A549 (cell line): Measurements from ENCODE around the gene DPP7. TPM values are rescaled to one million over a fixed set of nuclear protein-coding genes. Genes with fewer than 3 reads are reported as not detected.

Source experiments
- ATAC-seq, 2 experiments: fragments of 200-7000 bp in 1 of 2; fragments of >200 bp in 1 of 2; cut with Nextera tagmentation in 1 of 2; cut with Tn5 transposase in 1 of 2; 3 replicates each; pipeline versions ENCODE4 v1.8.0 to v1.9.1; 2018 to 2020; ENCODE audit warnings: mild to moderate bottlenecking in 1 of 2, moderate library complexity in 1 of 2
- CTCF ChIA-PET: fragments of 300-600 bp; sonication (Branson Sonifier 250); formaldehyde crosslinking; extraction: SDS; loops from one replicate; lab custom pipeline; 2021; ENCODE audit warnings: antibody characterized with exemption, inconsistent platforms; lab: Yijun Ruan, JAX
- POLR2A ChIA-PET: fragments of 350-600 bp; formaldehyde crosslinking; extraction: SDS; loops from one replicate; lab custom pipeline; 2021; ENCODE audit warnings: antibody characterized with exemption, inconsistent platforms; lab: Yijun Ruan, JAX
- DNase-seq, 2 experiments: peaks; one replicate each; pipeline versions ENCODE4 v3.0.0 to v3.0.0-alpha.2; 2011 to 2016; ENCODE audit warnings: low read depth in 1 of 2, low spot score in 1 of 2
- FAIRE-seq: peaks from 2 replicates; lab custom pipeline; 2011; peaks lifted over from hg19 to GRCh38; lab: Jason Lieb, UNC
- H3K27ac ChIP-seq, 2 experiments: fragments of >200 bp; sonication (Bioruptor Twin); formaldehyde crosslinking; 3 replicates each; pipeline ENCODE4 v1.5.1; 2016 to 2017
- H3K4me1 ChIP-seq: fragments of >200 bp; sonication (Bioruptor Twin); formaldehyde crosslinking; 3 replicates; pipeline ENCODE4 v1.6.1; 2016
- H3K4me2 ChIP-seq: fragments of >200 bp; sonication (Bioruptor Twin); formaldehyde crosslinking; 3 replicates; pipeline ENCODE4 v1.6.1; 2016
- H3K4me3 ChIP-seq: fragments of >200 bp; sonication (Bioruptor Twin); formaldehyde crosslinking; 3 replicates; pipeline ENCODE4 v1.5.1; 2016
- H3K9me3 ChIP-seq: fragments of >200 bp; sonication (Bioruptor Twin); formaldehyde crosslinking; 3 replicates; pipeline ENCODE4 v1.6.1; 2016
- BHLHE40 ChIP-seq: IDR thresholded peaks from 2 replicates; pipeline ENCODE4 v1.6.1; 2012; ENCODE audit warnings: low read depth, low read length, inconsistent platforms
- CBX2 ChIP-seq: fragments of 200-600 bp; sonication (generic); IDR thresholded peaks from 2 replicates; pipeline ENCODE4 v1.6.1; 2016; ENCODE audit warnings: low read depth, mild to moderate bottlenecking, borderline replicate concordance
- CHD2 ChIP-seq: fragments of 150-350 bp; IDR thresholded peaks from 2 replicates; pipeline ENCODE4 v1.6.1; 2014; ENCODE audit warnings: low read length; ENCODE audit not compliant: partially characterized antibody
- CTCF ChIP-seq: fragments of >200 bp; sonication (Bioruptor Twin); formaldehyde crosslinking; IDR thresholded peaks from 3 replicates; pipeline ENCODE4 v1.5.1; 2016
- EHF ChIP-seq: fragments of 250-450 bp; sonication (Bioruptor Pico); IDR thresholded peaks from 2 replicates; pipeline ENCODE4 v1.5.0; 2020; ENCODE audit warnings: mild to moderate bottlenecking
- ELK1 ChIP-seq: fragments of 150-350 bp; IDR thresholded peaks from 2 replicates; pipeline ENCODE4 v1.6.1; 2014; ENCODE audit warnings: low read depth, mild to moderate bottlenecking, low read length
- EP300 ChIP-seq, 2 experiments: fragments of >200 bp; sonication (Bioruptor Twin); formaldehyde crosslinking; IDR thresholded peaks; 2 replicates in 1 of 2; 3 replicates in 1 of 2; pipeline ENCODE4 v1.6.1; 2016 to 2017
- FOXS1 ChIP-seq: fragments of 250-450 bp; sonication (Bioruptor Pico); IDR thresholded peaks from 2 replicates; pipeline ENCODE4 v1.5.0; 2020; ENCODE audit warnings: mild to moderate bottlenecking, moderate library complexity
- HOXA7 ChIP-seq: fragments of 250-450 bp; sonication (Bioruptor Pico); IDR thresholded peaks from 2 replicates; pipeline ENCODE4 v1.5.0; 2020; ENCODE audit warnings: mild to moderate bottlenecking, moderate library complexity
- HOXB5 ChIP-seq: fragments of 250-450 bp; sonication (Bioruptor Pico); IDR thresholded peaks from 2 replicates; pipeline ENCODE4 v1.5.0; 2020; ENCODE audit warnings: mild to moderate bottlenecking, moderate library complexity
- JUN ChIP-seq, 2 experiments: fragments of >200 bp; sonication (Bioruptor Twin); formaldehyde crosslinking; IDR thresholded peaks; 2 replicates in 1 of 2; 3 replicates in 1 of 2; pipeline ENCODE4 v1.6.1; 2016 to 2017
- JUNB ChIP-seq: fragments of >200 bp; sonication (Bioruptor Twin); formaldehyde crosslinking; IDR thresholded peaks from 2 replicates; pipeline ENCODE4 v1.6.1; 2016
- KDM5A ChIP-seq: fragments of 200-600 bp; sonication (generic); IDR thresholded peaks from 2 replicates; pipeline ENCODE4 v1.6.1; 2016; ENCODE audit warnings: antibody characterized with exemption, mild to moderate bottlenecking
- NPAS2 ChIP-seq: fragments of 250-450 bp; sonication (Bioruptor Pico); IDR thresholded peaks from 2 replicates; pipeline ENCODE4 v1.8.0; 2022; ENCODE audit warnings: mild to moderate bottlenecking, moderate library complexity, borderline replicate concordance
- NR3C1 ChIP-seq: fragments of >200 bp; sonication (Bioruptor Twin); formaldehyde crosslinking; IDR thresholded peaks from 3 replicates; pipeline ENCODE4 v1.6.1; 2017
- POLR2A ChIP-seq: IDR thresholded peaks from 2 replicates; pipeline ENCODE4 v1.6.1; 2012; ENCODE audit warnings: mild to moderate bottlenecking, low read length
- POLR2AphosphoS2 ChIP-seq: conservative IDR thresholded peaks from 2 replicates; pipeline ENCODE4 v1.6.1; 2012; ENCODE audit warnings: low read length, improper control_type of control experiment, inconsistent platforms
- REST ChIP-seq: fragments of 200-600 bp; sonication (generic); IDR thresholded peaks from 2 replicates; pipeline ENCODE4 v1.6.1; 2016; ENCODE audit warnings: antibody characterized with exemption, mild to moderate bottlenecking, moderate library complexity
- SMC3 ChIP-seq: fragments of >200 bp; sonication (Bioruptor Twin); formaldehyde crosslinking; IDR thresholded peaks from 3 replicates; pipeline ENCODE4 v1.6.1; 2018; ENCODE audit warnings: inconsistent platforms
- TFCP2L1 ChIP-seq: fragments of 250-450 bp; sonication (Bioruptor Pico); IDR thresholded peaks from 2 replicates; pipeline ENCODE4 v1.5.0; 2021; ENCODE audit warnings: mild to moderate bottlenecking
- USF2 ChIP-seq: fragments of 450-650 bp; IDR thresholded peaks from 2 replicates; pipeline ENCODE4 v1.6.1; 2014; ENCODE audit warnings: antibody characterized with exemption
- ZC3H11A ChIP-seq: fragments of 450-650 bp; IDR thresholded peaks from 2 replicates; pipeline ENCODE4 v1.6.1; 2014; ENCODE audit warnings: antibody characterized with exemption, mild to moderate bottlenecking
- ZSCAN20 ChIP-seq: fragments of 250-450 bp; sonication (Bioruptor Pico); IDR thresholded peaks from 2 replicates; pipeline ENCODE4 v1.8.0; 2022; ENCODE audit warnings: mild to moderate bottlenecking, moderate library complexity
- WGBS: methylation state at CpG from one replicate; pipeline ENCODE4 v1.1.6; 2017; ENCODE audit errors: missing lambda C conversion rate; 5-methylcytosine and 5-hydroxymethylcytosine counted together
- polyA plus RNA-seq, 4 experiments: library from polyadenylated mRNA; depleted of rRNA in 3 of 4; stranded (reverse); fragments of >200 nt; fragmentation: RNase III in 1 of 4; extraction: RNeasy Plus Mini Kit Qiagen cat#74134 plus additional on column Dnase treatment in 1 of 4; gene quantifications; 2 replicates in 3 of 4; 3 replicates in 1 of 4; pipeline ENCODE4 v1.2.3, GENCODE V29; 2011 to 2017

DPP7 gene
- polyA plus RNA-seq, 2 of the 4 experiments (the other 2 are of a cell fraction): 27.6 to 71.8 TPM

- POLR2A ChIA-PET: no interaction called here
- no peak for TF ChIP-seq HOXA7 (CRISPR knock-in tag)
- TF ChIP-seq FOXS1: no peak
- TF ChIP-seq POLR2AphosphoS2: no peak
- TF ChIP-seq POLR2A: no peak
- no peak for TF ChIP-seq NPAS2 (CRISPR knock-in tag)
- no peak for TF ChIP-seq SMC3
- no peak for TF ChIP-seq USF2
- TF ChIP-seq NR3C1: no peak
- TF ChIP-seq JUNB: no peak
- TF ChIP-seq CTCF: no peak
- no peak for TF ChIP-seq JUN (IDR thresholded peaks at IDR 0.05)
- no peak for TF ChIP-seq ZC3H11A
- no peak for TF ChIP-seq KDM5A
- TF ChIP-seq EHF (CRISPR knock-in tag): no peak
- no peak for TF ChIP-seq CBX2
Observed at GRCh38 chr9:137147793-137148160, 33.2 kb upstream of the DPP7 start.

GRCh38 chr9:137147091-137147792 is 32.7 kb upstream of the DPP7 start:
- WGBS: 84% methylated on average over 20 of the region's 26 CpGs

More at GRCh38 chr9:137147793-137148160, 33.2 kb upstream of the DPP7 start:
- peaks cover 24% of the 10 kb centered on the region; the same call in 1 of the 3 replicates for H3K4me1 ChIP-seq
- FAIRE-seq (no peak), DNase-seq (no peak), ATAC-seq (no peak)
- H3K27ac ChIP-seq: no peak overlapping the region
- CTCF ChIA-PET: no interaction called here
- no peak overlapping the region for H3K4me2 ChIP-seq
- H3K4me3 ChIP-seq: no peak overlapping the region
- H3K9me3 ChIP-seq: no peaks in the 10 kb centered on the region
- 61% methylated on average over 21 of the region's 24 CpGs for WGBS

GRCh38 chr9:137146527-137146918 is 32.0 kb upstream of the DPP7 start:
- H3K4me2 ChIP-seq: no peak overlapping the region
- peaks cover 17% of the 10 kb centered on the region; the same call in 1 of the 3 replicates for H3K4me1 ChIP-seq
- CTCF ChIA-PET: interaction anchor here (0.7 to 1.4 kb wide), 3 partner anchors 16 to 82 kb away, joined by 3 to 5 read pairs (median 3); no protein-coding TSS in a partner anchor
- H3K9me3 ChIP-seq: no peaks in the 10 kb centered on the region
- no peak overlapping the region for H3K27ac ChIP-seq
- 21% methylated on average over 4 of the region's 9 CpGs for WGBS
- FAIRE-seq (no peak), DNase-seq (no peak)
- POLR2A ChIA-PET: interaction anchor here (1.5 kb wide), 1 partner anchor 17 kb away, joined by 4 read pairs; no protein-coding TSS in a partner anchor
- TF ChIP-seq REST (peak; percentile 57), KDM5A (no peak)
- TF ChIP-seq, all 56 proteins: peak for 1
- no peak overlapping the region for H3K4me3 ChIP-seq
- peak; percentile 38 to 52; a peak in 3 of 6 replicates for ATAC-seq

More at GRCh38 chr9:137147091-137147792, 32.7 kb upstream of the DPP7 start:
- Histone ChIP-seq H3K9me3 (no peaks in the 10 kb centered on the region), H3K4me1 (peaks cover 23% of the 10 kb centered on the region; the same call in 1 of the 3 replicates), H3K4me2 (no peak overlapping the region), H3K27ac (no peak overlapping the region), H3K4me3 (no peak overlapping the region)
- DNase-seq: no peak
- ChIA-PET POLR2A (no interaction called here), CTCF (interaction anchor here (1.4 kb wide), 1 partner anchor 29 kb away, joined by 5 read pairs; no protein-coding TSS in a partner anchor)
- ATAC-seq: no peak
- TF ChIP-seq ELK1: no peak
- TF ChIP-seq EP300 (IDR thresholded peaks at IDR 0.05): no peak
- TF ChIP-seq CHD2: no peak
- TF ChIP-seq BHLHE40: no peak
- TF ChIP-seq HOXB5 (CRISPR knock-in tag): no peak
- TF ChIP-seq ZSCAN20 (CRISPR knock-in tag): no peak
- no peak for TF ChIP-seq HOXA7 (CRISPR knock-in tag)
- no peak for TF ChIP-seq TFCP2L1 (CRISPR knock-in tag)
- no peak for FAIRE-seq
